Liver (tissue), 9 donors: ENCODE results near the gene ADORA2A. TPM values are rescaled to one million over a fixed set of nuclear protein-coding genes. Genes with fewer than 3 reads are reported as not detected.

Source experiments
- DNase-seq: peaks from one replicate; pipeline ENCODE4 v3.0.0-alpha.2; 2017; ENCODE audit warnings: low spot score
- H3K27ac ChIP-seq, 2 donors: one replicate each; pipeline ENCODE4 v1.7.0; 2013; ENCODE audit warnings: inconsistent platforms in 2 of 2, low read length in 2 of 2, control low read depth in 1 of 2, low read depth in 1 of 2, mild to moderate bottlenecking in 1 of 2
- H3K27me3 ChIP-seq, 4 donors: one replicate each; pipeline versions ENCODE4 v1.6.1 to v1.7.0; 2013; ENCODE audit warnings: low read length in 3 of 4, inconsistent platforms in 1 of 4, mild to moderate bottlenecking in 1 of 4, moderate library complexity in 1 of 4; ENCODE audit not compliant: control insufficient read depth in 4 of 4, insufficient read depth in 4 of 4
- H3K36me3 ChIP-seq, 4 donors: one replicate each; pipeline versions ENCODE4 v1.6.1 to v1.7.0; 2013; ENCODE audit warnings: low read length in 3 of 4, mild to moderate bottlenecking in 3 of 4, low read depth in 1 of 4, moderate library complexity in 1 of 4; ENCODE audit not compliant: control insufficient read depth in 4 of 4, insufficient read depth in 3 of 4
- H3K4me1 ChIP-seq, 4 donors: one replicate each; pipeline versions ENCODE4 v1.6.1 to v1.7.0; 2013; ENCODE audit warnings: low read length in 3 of 4, mild to moderate bottlenecking in 3 of 4, moderate library complexity in 1 of 4; ENCODE audit not compliant: control insufficient read depth in 4 of 4, insufficient read depth in 4 of 4
- H3K4me3 ChIP-seq, 3 donors: one replicate each; pipeline versions ENCODE4 v1.6.1 to v1.7.0; 2013; ENCODE audit warnings: low read length in 3 of 3, control low read depth in 1 of 3, low read depth in 1 of 3, mild to moderate bottlenecking in 1 of 3
- H3K9ac ChIP-seq, 2 donors: one replicate each; pipeline ENCODE4 v1.7.0; 2013; ENCODE audit warnings: low read length in 2 of 2, mild to moderate bottlenecking in 2 of 2, moderate library complexity in 2 of 2, control low read depth in 1 of 2, low read depth in 1 of 2
- H3K9me3 ChIP-seq, 4 donors: one replicate each; pipeline versions ENCODE4 v1.6.1 to v1.7.0; 2013; ENCODE audit warnings: low read length in 3 of 4; ENCODE audit not compliant: control insufficient read depth in 4 of 4
- EGR1 ChIP-seq, 2 donors: IDR thresholded peaks; 2 replicates each; pipeline ENCODE4 v1.6.1; 2016 to 2018; ENCODE audit warnings: antibody characterized with exemption in 2 of 2, low read depth in 2 of 2
- FOXA1 ChIP-seq: IDR thresholded peaks from 2 replicates; pipeline ENCODE4 v1.6.1; 2016; ENCODE audit warnings: antibody characterized with exemption
- FOXA2 ChIP-seq: IDR thresholded peaks from 2 replicates; pipeline ENCODE4 v1.6.1; 2016; ENCODE audit warnings: antibody characterized with exemption
- GABPA ChIP-seq, 2 donors: IDR thresholded peaks in 1 of 2; conservative IDR thresholded peaks in 1 of 2; 2 replicates each; pipeline ENCODE4 v1.6.1; 2016; ENCODE audit warnings: antibody characterized with exemption in 2 of 2, mild to moderate bottlenecking in 1 of 2, moderate library complexity in 1 of 2
- HNF4A ChIP-seq, 2 donors: conservative IDR thresholded peaks; 2 replicates each; pipeline ENCODE4 v1.6.1; 2016; ENCODE audit warnings: antibody characterized with exemption in 2 of 2, mild to moderate bottlenecking in 2 of 2
- HNF4G ChIP-seq: IDR thresholded peaks from 2 replicates; pipeline ENCODE4 v1.6.1; 2016; ENCODE audit warnings: antibody characterized with exemption
- JUND ChIP-seq, 2 donors: IDR thresholded peaks; 2 replicates each; pipeline ENCODE4 v1.6.1; 2016; ENCODE audit warnings: antibody characterized with exemption in 2 of 2
- NR2F2 ChIP-seq: IDR thresholded peaks from 2 replicates; pipeline ENCODE4 v1.6.1; 2016; ENCODE audit warnings: antibody characterized with exemption
- RAD21 ChIP-seq, 2 donors: IDR thresholded peaks; 2 replicates each; pipeline ENCODE4 v1.6.1; 2016; ENCODE audit warnings: antibody characterized with exemption in 2 of 2, mild to moderate bottlenecking in 2 of 2
- RXRA ChIP-seq, 2 donors: IDR thresholded peaks; 2 replicates each; pipeline ENCODE4 v1.6.1; 2017 to 2018; ENCODE audit warnings: antibody characterized with exemption in 2 of 2, mild to moderate bottlenecking in 1 of 2
- SP1 ChIP-seq: IDR thresholded peaks from 2 replicates; pipeline ENCODE4 v1.6.1; 2018; ENCODE audit warnings: antibody characterized with exemption, mild to moderate bottlenecking
- TAF1 ChIP-seq: conservative IDR thresholded peaks from 2 replicates; pipeline ENCODE4 v1.6.1; 2016; ENCODE audit warnings: antibody characterized with exemption, mild to moderate bottlenecking
- YY1 ChIP-seq: IDR thresholded peaks from 2 replicates; pipeline ENCODE4 v1.6.1; 2016; ENCODE audit warnings: antibody characterized with exemption, mild to moderate bottlenecking
- whole genome bisulfite sequencing: extraction: QIAGEN DNeasy Blood & Tissue Kit; methylation state at CpG from one replicate; pipeline ENCODE4 v1.1.7; 2013; 5-methylcytosine and 5-hydroxymethylcytosine counted together
- polyA plus RNA-seq, 2 donors: library from polyadenylated mRNA; stranded (reverse) in 1 of 2; unstranded in 1 of 2; fragments of 200-250 nt in 1 of 2; fragments of >200 nt in 1 of 2; fragmentation: Nextera tagmentation in 1 of 2; extraction: Ambion mirVana in 1 of 2; gene quantifications; one replicate each; pipeline versions ENCODE4 v1.2.1 to v1.2.3, GENCODE V29; 2013 to 2015
- total RNA-seq, 2 donors: library from RNA; depleted of rRNA; stranded (reverse); fragments of >200 nt; gene quantifications; one replicate each; pipeline ENCODE4 v1.2.3, GENCODE V29; 2014
- TF ChIP-seq, protein P1 (sequence below): IDR thresholded peaks from 2 replicates; pipeline ENCODE4 v1.6.1; 2016; ENCODE audit warnings: antibody characterized with exemption, mild to moderate bottlenecking
- TF ChIP-seq, protein P2 (sequence below): fragments of 150-350 bp; IDR thresholded peaks from 2 replicates; pipeline ENCODE4 v1.5.1; 2017; ENCODE audit warnings: improper control_type of control experiment, low read depth, low read length; ENCODE audit not compliant: missing input control
- TF ChIP-seq, protein P3 (sequence below): IDR thresholded peaks from 2 replicates; pipeline ENCODE4 v1.6.1; 2016; ENCODE audit warnings: antibody characterized with exemption
- TF ChIP-seq, protein P4 (sequence below): IDR thresholded peaks from 2 replicates; pipeline ENCODE4 v1.6.1; 2016; ENCODE audit warnings: antibody characterized with exemption
- TF ChIP-seq, protein P5 (sequence below): IDR thresholded peaks from 2 replicates; pipeline ENCODE4 v1.6.1; 2016; ENCODE audit warnings: antibody characterized with exemption
- donor health status: healthy.
- donor health status: healthy.
- donor health status: healthy.
- donor health status: healthy.
- donor health status: healthy.

The ADORA2A gene
- total and polyA plus RNA-seq, 4 donors, result 3.4 to 5.4 (median 3.9) TPM

DNA sequence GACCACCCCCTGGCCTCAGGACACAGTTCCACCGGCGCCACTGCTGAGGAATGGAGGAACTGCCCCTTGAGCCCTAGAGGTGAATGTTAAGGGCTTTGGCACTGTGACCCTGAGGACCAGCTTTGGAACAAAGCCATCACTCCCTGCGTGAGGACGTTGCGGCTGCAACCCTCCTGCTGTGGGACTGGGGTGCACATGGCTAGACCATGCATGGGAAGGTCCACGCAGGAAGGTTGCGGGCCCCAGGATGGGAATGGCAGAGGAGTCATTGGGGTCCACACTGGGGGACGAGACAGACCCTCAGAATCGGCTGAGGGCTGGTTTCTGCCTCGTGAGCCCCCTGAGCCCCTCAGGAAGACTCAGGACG lies 6.4 kb upstream of the ADORA2A start (continued):
- no peak for TF ChIP-seq TAF1

DNA sequence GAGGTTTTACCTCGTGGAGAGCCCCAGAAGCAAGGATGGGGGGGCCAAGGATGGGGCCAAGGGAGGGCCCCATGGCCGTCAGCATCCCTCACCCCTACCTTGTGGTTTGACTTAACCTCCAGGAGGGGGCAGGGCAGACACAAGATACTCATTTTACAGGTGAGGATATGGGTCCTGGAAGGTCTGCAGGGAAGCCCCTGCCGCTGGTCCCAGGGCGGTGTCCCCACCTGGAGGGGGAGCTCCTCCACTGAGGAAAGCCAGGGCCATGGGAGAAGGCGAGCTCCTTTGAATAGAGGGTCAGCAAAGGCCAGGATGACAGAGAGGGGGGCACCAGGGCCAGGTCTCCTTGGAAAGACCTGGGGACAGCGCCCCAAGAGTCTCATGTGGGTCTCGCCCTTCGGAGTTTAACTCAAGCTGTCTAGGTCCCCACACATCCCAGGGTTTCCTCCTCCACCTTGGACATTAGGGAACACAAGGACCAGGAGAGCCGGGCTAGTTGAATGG lies 5.9 kb upstream of the ADORA2A start:
- no peak overlapping the region for H3K27ac ChIP-seq
- WGBS, result 59% methylated on average over 9 of the region's 9 CpGs
- TF ChIP-seq RAD21 (IDR thresholded peaks at IDR 0.05), result peak; percentile 55 to 64
- TF ChIP-seq, protein P1, sequence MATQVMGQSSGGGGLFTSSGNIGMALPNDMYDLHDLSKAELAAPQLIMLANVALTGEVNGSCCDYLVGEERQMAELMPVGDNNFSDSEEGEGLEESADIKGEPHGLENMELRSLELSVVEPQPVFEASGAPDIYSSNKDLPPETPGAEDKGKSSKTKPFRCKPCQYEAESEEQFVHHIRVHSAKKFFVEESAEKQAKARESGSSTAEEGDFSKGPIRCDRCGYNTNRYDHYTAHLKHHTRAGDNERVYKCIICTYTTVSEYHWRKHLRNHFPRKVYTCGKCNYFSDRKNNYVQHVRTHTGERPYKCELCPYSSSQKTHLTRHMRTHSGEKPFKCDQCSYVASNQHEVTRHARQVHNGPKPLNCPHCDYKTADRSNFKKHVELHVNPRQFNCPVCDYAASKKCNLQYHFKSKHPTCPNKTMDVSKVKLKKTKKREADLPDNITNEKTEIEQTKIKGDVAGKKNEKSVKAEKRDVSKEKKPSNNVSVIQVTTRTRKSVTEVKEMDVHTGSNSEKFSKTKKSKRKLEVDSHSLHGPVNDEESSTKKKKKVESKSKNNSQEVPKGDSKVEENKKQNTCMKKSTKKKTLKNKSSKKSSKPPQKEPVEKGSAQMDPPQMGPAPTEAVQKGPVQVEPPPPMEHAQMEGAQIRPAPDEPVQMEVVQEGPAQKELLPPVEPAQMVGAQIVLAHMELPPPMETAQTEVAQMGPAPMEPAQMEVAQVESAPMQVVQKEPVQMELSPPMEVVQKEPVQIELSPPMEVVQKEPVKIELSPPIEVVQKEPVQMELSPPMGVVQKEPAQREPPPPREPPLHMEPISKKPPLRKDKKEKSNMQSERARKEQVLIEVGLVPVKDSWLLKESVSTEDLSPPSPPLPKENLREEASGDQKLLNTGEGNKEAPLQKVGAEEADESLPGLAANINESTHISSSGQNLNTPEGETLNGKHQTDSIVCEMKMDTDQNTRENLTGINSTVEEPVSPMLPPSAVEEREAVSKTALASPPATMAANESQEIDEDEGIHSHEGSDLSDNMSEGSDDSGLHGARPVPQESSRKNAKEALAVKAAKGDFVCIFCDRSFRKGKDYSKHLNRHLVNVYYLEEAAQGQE, result no peak
- TF ChIP-seq HNF4G, result no peak
- TF ChIP-seq, protein P2, sequence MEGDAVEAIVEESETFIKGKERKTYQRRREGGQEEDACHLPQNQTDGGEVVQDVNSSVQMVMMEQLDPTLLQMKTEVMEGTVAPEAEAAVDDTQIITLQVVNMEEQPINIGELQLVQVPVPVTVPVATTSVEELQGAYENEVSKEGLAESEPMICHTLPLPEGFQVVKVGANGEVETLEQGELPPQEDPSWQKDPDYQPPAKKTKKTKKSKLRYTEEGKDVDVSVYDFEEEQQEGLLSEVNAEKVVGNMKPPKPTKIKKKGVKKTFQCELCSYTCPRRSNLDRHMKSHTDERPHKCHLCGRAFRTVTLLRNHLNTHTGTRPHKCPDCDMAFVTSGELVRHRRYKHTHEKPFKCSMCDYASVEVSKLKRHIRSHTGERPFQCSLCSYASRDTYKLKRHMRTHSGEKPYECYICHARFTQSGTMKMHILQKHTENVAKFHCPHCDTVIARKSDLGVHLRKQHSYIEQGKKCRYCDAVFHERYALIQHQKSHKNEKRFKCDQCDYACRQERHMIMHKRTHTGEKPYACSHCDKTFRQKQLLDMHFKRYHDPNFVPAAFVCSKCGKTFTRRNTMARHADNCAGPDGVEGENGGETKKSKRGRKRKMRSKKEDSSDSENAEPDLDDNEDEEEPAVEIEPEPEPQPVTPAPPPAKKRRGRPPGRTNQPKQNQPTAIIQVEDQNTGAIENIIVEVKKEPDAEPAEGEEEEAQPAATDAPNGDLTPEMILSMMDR, result peak; percentile 12
- TF ChIP-seq JUND (IDR thresholded peaks at IDR 0.05), result no peak
- no peak for TF ChIP-seq EGR1 (IDR thresholded peaks at IDR 0.05; ENCODE audit: low read depth in 2 of 2)
- TF ChIP-seq GABPA (IDR thresholded peaks at IDR 0.05 in 1 of 2, conservative IDR thresholded peaks at IDR 0.05 in 1 of 2), result no peak
- no peak for TF ChIP-seq SP1
- TF ChIP-seq FOXA2, result no peak
- no peak for TF ChIP-seq TAF1
- TF ChIP-seq FOXA1, result no peak
- H3K36me3 ChIP-seq, result peaks cover 0 to 7% (median 4%) of the 10 kb centered on the region in 4 donors
- no peak for DNase-seq
- H3K4me3 ChIP-seq, result no peak overlapping the region
- no peaks in the 10 kb centered on the region for H3K27me3 ChIP-seq
- no peak overlapping the region for H3K9ac ChIP-seq
- peaks cover 4 to 21% (median 13%) of the 10 kb centered on the region in 4 donors for H3K4me1 ChIP-seq
- H3K9me3 ChIP-seq, result no peaks in the 10 kb centered on the region

DNA sequence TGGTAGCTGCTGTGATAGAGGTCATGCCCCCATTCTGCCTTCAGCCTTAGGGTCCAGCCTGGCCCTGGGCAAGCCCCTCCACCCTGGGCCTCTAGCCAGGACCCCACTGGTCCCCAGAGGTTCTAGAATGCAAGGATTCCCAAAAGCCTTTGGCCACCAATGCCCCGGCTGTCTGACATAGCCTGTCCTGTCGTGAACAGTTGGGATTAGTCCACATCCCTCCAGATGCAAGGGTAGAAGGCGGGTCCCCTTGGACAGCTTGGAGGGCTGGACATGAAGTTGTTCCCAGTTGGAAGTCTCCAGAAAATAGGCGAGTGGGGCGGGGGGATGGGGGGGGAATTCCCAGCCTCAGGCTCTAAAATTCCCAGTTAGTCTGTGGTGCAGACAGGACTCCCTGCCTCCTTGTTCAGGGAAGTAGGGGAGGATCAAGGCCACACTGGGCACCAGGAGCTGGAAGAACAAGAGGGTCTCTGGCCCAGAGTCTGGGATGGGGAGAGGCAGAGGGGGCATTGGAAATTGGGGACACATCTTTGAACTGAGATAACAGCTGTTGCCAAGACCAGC lies 5.2 kb upstream of the ADORA2A start:
- no peak overlapping the region for H3K4me3 ChIP-seq
- 80% methylated on average over 5 of the region's 5 CpGs for WGBS
- peaks cover 0 to 2% (median under 1%) of the 10 kb centered on the region in 4 donors for H3K36me3 ChIP-seq
- no peak overlapping the region for H3K27ac ChIP-seq
- H3K27me3 ChIP-seq, result no peaks in the 10 kb centered on the region
- no peak overlapping the region for H3K9ac ChIP-seq
- H3K4me1 ChIP-seq, result peaks cover 4 to 23% (median 16%) of the 10 kb centered on the region in 4 donors
- H3K9me3 ChIP-seq, result no peaks in the 10 kb centered on the region
- DNase-seq, result no peak
- TF ChIP-seq FOXA2, result no peak
- TF ChIP-seq EGR1 (IDR thresholded peaks at IDR 0.05; ENCODE audit: low read depth in 2 of 2), result no peak
- TF ChIP-seq YY1, result no peak
- no peak for TF ChIP-seq NR2F2
- no peak for TF ChIP-seq HNF4A (conservative IDR thresholded peaks at IDR 0.05)
- TF ChIP-seq FOXA1, result no peak
- no peak for TF ChIP-seq JUND (IDR thresholded peaks at IDR 0.05)
- TF ChIP-seq, protein P3, sequence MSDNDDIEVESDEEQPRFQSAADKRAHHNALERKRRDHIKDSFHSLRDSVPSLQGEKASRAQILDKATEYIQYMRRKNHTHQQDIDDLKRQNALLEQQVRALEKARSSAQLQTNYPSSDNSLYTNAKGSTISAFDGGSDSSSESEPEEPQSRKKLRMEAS, result no peak
- TF ChIP-seq, protein P2, result no peak
- no peak for TF ChIP-seq SP1
- TF ChIP-seq, protein P4, sequence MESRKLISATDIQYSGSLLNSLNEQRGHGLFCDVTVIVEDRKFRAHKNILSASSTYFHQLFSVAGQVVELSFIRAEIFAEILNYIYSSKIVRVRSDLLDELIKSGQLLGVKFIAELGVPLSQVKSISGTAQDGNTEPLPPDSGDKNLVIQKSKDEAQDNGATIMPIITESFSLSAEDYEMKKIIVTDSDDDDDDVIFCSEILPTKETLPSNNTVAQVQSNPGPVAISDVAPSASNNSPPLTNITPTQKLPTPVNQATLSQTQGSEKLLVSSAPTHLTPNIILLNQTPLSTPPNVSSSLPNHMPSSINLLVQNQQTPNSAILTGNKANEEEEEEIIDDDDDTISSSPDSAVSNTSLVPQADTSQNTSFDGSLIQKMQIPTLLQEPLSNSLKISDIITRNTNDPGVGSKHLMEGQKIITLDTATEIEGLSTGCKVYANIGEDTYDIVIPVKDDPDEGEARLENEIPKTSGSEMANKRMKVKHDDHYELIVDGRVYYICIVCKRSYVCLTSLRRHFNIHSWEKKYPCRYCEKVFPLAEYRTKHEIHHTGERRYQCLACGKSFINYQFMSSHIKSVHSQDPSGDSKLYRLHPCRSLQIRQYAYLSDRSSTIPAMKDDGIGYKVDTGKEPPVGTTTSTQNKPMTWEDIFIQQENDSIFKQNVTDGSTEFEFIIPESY, result no peak
- no peak for TF ChIP-seq RAD21 (IDR thresholded peaks at IDR 0.05)
- no peak for TF ChIP-seq RXRA (IDR thresholded peaks at IDR 0.05)
- TF ChIP-seq HNF4G, result no peak
- no peak for TF ChIP-seq GABPA (IDR thresholded peaks at IDR 0.05 in 1 of 2, conservative IDR thresholded peaks at IDR 0.05 in 1 of 2)
- no peak for TF ChIP-seq TAF1
- TF ChIP-seq, protein P5, sequence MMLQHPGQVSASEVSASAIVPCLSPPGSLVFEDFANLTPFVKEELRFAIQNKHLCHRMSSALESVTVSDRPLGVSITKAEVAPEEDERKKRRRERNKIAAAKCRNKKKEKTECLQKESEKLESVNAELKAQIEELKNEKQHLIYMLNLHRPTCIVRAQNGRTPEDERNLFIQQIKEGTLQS, result no peak
